ENCODE measurements around the gene MEA1. TPM values are rescaled to one million over a fixed set of nuclear protein-coding genes. Genes with fewer than 3 reads are reported as not detected.

Gene MEA1
- total and polyA plus RNA-seq, 2 experiments from 2014 or later, result 70.5 to 205 TPM

DNA sequence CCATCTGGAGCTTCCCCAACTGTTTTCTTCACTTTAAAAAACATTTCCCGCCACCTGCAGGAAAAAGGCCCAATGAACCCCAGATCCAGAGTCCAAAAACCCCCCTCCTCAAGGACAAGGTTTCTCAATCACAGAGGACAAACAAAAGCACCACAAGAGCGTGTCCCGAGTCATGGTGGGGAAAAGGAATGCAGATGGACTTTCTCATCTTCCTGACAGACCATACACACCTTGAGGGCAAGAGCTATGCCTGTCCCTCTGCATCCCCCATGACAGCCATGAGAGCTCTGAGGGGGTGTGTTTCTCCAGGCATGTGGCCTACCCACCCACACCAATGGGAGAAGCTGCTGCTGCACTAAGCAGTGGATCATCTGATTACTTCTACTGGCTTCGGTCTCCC is 43.8 kb downstream of the MEA1 start:
- no peak for ATAC-seq
- H3K27me3 Mint-ChIP-seq (ENCODE audit: insufficient read depth, low read depth, poor library complexity), result peaks cover 6% of the 10 kb centered on the region

More for the DNA sequence above, 43.8 kb downstream of the MEA1 start:
- Histone ChIP-seq H3K27ac (ENCODE audit: low read depth) (no peak overlapping the region), H3F3A (replicated peaks; ENCODE audit: low read depth) (no peaks in the 10 kb centered on the region), H3K79me2 (replicated peaks; ENCODE audit: insufficient read depth) (no peaks in the 10 kb centered on the region), H4K20me1 (replicated peaks; ENCODE audit: insufficient read depth) (no peaks in the 10 kb centered on the region), H3K36me3 (ENCODE audit: insufficient read depth) (no peaks in the 10 kb centered on the region), H3K4me1 (ENCODE audit: insufficient read depth) (no peaks in the 10 kb centered on the region), H3K27me3 (ENCODE audit: insufficient read depth) (no peaks in the 10 kb centered on the region), H2AFZ (no peak overlapping the region), H3K9me2 (ENCODE audit: insufficient read depth) (no peaks in the 10 kb centered on the region), H3K4me2 (no peak overlapping the region), H3K4me3 (no peak overlapping the region)
- no peaks in the 10 kb centered on the region for H3K9me3 Mint-ChIP-seq
- peaks cover 6% of the 10 kb centered on the region; the same call in 2 of the 3 replicates for H3K4me1 Mint-ChIP-seq
- TF ChIP-seq NANOG (IDR thresholded peaks at IDR 0.05; ENCODE audit: borderline replicate concordance) (no peak), ZNF114 (CRISPR knock-in tag; IDR thresholded peaks at IDR 0.05) (no peak), EZH2phosphoT487 (IDR thresholded peaks at IDR 0.05; ENCODE audit: unreplicated experiment) (no peak), EZH2 (IDR thresholded peaks at IDR 0.05; ENCODE audit: low read depth, unreplicated experiment) (no peak), POLR2AphosphoS5 (IDR thresholded peaks at IDR 0.05; ENCODE audit: low read depth) (no peak), STAT1 (IDR thresholded peaks at IDR 0.05; ENCODE audit: unreplicated experiment) (no peak), ZNF331 (CRISPR knock-in tag; IDR thresholded peaks at IDR 0.05; ENCODE audit: low read depth) (no peak), JUNB (IDR thresholded peaks at IDR 0.05; ENCODE audit: unreplicated experiment) (no peak), CREB1 (CRISPR knock-in tag; IDR thresholded peaks at IDR 0.05; ENCODE audit: low read depth) (no peak)
- TF ChIP-seq, protein P1, sequence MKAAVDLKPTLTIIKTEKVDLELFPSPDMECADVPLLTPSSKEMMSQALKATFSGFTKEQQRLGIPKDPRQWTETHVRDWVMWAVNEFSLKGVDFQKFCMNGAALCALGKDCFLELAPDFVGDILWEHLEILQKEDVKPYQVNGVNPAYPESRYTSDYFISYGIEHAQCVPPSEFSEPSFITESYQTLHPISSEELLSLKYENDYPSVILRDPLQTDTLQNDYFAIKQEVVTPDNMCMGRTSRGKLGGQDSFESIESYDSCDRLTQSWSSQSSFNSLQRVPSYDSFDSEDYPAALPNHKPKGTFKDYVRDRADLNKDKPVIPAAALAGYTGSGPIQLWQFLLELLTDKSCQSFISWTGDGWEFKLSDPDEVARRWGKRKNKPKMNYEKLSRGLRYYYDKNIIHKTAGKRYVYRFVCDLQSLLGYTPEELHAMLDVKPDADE (IDR thresholded peaks at IDR 0.05), result no peak
- TF ChIP-seq, protein P2, sequence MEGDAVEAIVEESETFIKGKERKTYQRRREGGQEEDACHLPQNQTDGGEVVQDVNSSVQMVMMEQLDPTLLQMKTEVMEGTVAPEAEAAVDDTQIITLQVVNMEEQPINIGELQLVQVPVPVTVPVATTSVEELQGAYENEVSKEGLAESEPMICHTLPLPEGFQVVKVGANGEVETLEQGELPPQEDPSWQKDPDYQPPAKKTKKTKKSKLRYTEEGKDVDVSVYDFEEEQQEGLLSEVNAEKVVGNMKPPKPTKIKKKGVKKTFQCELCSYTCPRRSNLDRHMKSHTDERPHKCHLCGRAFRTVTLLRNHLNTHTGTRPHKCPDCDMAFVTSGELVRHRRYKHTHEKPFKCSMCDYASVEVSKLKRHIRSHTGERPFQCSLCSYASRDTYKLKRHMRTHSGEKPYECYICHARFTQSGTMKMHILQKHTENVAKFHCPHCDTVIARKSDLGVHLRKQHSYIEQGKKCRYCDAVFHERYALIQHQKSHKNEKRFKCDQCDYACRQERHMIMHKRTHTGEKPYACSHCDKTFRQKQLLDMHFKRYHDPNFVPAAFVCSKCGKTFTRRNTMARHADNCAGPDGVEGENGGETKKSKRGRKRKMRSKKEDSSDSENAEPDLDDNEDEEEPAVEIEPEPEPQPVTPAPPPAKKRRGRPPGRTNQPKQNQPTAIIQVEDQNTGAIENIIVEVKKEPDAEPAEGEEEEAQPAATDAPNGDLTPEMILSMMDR (conservative IDR thresholded peaks at IDR 0.05; ENCODE audit: low read depth in 2 of 2), result no peak
- TF ChIP-seq, protein P3, sequence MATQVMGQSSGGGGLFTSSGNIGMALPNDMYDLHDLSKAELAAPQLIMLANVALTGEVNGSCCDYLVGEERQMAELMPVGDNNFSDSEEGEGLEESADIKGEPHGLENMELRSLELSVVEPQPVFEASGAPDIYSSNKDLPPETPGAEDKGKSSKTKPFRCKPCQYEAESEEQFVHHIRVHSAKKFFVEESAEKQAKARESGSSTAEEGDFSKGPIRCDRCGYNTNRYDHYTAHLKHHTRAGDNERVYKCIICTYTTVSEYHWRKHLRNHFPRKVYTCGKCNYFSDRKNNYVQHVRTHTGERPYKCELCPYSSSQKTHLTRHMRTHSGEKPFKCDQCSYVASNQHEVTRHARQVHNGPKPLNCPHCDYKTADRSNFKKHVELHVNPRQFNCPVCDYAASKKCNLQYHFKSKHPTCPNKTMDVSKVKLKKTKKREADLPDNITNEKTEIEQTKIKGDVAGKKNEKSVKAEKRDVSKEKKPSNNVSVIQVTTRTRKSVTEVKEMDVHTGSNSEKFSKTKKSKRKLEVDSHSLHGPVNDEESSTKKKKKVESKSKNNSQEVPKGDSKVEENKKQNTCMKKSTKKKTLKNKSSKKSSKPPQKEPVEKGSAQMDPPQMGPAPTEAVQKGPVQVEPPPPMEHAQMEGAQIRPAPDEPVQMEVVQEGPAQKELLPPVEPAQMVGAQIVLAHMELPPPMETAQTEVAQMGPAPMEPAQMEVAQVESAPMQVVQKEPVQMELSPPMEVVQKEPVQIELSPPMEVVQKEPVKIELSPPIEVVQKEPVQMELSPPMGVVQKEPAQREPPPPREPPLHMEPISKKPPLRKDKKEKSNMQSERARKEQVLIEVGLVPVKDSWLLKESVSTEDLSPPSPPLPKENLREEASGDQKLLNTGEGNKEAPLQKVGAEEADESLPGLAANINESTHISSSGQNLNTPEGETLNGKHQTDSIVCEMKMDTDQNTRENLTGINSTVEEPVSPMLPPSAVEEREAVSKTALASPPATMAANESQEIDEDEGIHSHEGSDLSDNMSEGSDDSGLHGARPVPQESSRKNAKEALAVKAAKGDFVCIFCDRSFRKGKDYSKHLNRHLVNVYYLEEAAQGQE (IDR thresholded peaks at IDR 0.05; ENCODE audit: unreplicated experiment), result no peak
- TF ChIP-seq, protein P4, sequence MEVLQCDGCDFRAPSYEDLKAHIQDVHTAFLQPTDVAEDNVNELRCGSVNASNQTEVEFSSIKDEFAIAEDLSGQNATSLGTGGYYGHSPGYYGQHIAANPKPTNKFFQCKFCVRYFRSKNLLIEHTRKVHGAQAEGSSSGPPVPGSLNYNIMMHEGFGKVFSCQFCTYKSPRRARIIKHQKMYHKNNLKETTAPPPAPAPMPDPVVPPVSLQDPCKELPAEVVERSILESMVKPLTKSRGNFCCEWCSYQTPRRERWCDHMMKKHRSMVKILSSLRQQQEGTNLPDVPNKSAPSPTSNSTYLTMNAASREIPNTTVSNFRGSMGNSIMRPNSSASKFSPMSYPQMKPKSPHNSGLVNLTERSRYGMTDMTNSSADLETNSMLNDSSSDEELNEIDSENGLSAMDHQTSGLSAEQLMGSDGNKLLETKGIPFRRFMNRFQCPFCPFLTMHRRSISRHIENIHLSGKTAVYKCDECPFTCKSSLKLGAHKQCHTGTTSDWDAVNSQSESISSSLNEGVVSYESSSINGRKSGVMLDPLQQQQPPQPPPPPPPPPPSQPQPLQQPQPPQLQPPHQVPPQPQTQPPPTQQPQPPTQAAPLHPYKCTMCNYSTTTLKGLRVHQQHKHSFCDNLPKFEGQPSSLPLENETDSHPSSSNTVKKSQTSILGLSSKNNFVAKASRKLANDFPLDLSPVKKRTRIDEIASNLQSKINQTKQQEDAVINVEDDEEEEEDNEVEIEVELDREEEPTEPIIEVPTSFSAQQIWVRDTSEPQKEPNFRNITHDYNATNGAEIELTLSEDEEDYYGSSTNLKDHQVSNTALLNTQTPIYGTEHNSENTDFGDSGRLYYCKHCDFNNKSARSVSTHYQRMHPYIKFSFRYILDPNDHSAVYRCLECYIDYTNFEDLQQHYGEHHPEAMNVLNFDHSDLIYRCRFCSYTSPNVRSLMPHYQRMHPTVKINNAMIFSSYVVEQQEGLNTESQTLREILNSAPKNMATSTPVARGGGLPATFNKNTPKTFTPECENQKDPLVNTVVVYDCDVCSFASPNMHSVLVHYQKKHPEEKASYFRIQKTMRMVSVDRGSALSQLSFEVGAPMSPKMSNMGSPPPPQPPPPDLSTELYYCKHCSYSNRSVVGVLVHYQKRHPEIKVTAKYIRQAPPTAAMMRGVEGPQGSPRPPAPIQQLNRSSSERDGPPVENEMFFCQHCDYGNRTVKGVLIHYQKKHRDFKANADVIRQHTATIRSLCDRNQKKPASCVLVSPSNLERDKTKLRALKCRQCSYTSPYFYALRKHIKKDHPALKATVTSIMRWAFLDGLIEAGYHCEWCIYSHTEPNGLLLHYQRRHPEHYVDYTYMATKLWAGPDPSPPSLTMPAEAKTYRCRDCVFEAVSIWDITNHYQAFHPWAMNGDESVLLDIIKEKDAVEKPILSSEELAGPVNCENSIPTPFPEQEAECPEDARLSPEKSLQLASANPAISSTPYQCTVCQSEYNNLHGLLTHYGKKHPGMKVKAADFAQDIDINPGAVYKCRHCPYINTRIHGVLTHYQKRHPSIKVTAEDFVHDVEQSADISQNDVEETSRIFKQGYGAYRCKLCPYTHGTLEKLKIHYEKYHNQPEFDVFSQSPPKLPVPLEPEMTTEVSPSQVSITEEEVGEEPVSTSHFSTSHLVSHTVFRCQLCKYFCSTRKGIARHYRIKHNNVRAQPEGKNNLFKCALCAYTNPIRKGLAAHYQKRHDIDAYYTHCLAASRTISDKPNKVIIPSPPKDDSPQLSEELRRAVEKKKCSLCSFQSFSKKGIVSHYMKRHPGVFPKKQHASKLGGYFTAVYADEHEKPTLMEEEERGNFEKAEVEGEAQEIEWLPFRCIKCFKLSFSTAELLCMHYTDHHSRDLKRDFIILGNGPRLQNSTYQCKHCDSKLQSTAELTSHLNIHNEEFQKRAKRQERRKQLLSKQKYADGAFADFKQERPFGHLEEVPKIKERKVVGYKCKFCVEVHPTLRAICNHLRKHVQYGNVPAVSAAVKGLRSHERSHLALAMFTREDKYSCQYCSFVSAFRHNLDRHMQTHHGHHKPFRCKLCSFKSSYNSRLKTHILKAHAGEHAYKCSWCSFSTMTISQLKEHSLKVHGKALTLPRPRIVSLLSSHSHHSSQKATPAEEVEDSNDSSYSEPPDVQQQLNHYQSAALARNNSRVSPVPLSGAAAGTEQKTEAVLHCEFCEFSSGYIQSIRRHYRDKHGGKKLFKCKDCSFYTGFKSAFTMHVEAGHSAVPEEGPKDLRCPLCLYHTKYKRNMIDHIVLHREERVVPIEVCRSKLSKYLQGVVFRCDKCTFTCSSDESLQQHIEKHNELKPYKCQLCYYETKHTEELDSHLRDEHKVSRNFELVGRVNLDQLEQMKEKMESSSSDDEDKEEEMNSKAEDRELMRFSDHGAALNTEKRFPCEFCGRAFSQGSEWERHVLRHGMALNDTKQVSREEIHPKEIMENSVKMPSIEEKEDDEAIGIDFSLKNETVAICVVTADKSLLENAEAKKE (CRISPR knock-in tag; IDR thresholded peaks at IDR 0.05), result no peak
- 0 out of 3 replicates have a peak, but pooled peaks cover 4% of the 10 kb centered on the region for H3K36me3 Mint-ChIP-seq (ENCODE audit: low read depth)
- DNase-seq (ENCODE audit: low spot score), result no peak
- H3K4me3 Mint-ChIP-seq, result no peak overlapping the region
- H3K27ac Mint-ChIP-seq, result peak overlapping the region; percentile 52; the same call in 1 of the 2 replicates
